ENCODE results near the gene TELO2.

TELO2 gene

DNA sequence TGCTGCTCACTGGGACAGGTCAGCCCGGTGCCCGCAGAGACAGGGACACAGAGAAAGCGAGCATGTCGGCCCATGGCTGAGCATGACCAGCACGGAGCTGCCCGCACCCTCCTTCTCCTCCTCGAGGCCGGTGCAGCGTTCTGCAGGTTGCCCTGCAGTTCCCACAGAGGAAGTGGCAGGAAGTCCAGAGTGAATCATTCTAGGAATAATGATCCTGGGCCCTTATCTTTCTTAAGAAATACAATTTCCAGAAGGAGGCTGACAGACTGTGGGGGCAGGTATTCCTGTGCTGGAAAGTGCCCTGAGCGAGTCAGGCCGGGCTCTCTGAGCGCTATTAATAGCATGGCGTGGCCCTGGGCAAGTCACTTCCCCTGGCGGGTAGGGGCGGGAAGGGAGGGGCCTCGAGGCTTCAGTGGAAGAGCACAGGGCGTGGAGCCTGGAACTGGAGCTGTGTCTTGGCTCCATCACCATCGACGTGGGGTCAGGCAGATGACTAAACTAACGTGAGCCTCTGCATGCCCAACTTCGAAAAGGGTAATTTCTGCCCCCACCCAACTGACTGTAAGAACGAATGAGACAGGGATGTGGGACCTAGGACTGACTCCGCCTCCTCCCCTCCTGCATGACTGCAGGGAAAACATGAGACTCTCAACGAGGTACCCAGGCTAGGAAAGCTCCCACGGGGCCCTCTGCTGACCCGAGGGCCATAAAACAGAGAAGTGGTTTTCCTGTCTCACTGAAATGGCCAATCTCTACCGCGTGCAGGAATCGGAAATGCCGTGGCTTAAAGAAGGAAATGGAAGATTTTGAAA is 50.1 kb downstream of the TELO2 start:
- H3K27ac ChIP-seq: no peak overlapping the region
- TF ChIP-seq, protein P1, sequence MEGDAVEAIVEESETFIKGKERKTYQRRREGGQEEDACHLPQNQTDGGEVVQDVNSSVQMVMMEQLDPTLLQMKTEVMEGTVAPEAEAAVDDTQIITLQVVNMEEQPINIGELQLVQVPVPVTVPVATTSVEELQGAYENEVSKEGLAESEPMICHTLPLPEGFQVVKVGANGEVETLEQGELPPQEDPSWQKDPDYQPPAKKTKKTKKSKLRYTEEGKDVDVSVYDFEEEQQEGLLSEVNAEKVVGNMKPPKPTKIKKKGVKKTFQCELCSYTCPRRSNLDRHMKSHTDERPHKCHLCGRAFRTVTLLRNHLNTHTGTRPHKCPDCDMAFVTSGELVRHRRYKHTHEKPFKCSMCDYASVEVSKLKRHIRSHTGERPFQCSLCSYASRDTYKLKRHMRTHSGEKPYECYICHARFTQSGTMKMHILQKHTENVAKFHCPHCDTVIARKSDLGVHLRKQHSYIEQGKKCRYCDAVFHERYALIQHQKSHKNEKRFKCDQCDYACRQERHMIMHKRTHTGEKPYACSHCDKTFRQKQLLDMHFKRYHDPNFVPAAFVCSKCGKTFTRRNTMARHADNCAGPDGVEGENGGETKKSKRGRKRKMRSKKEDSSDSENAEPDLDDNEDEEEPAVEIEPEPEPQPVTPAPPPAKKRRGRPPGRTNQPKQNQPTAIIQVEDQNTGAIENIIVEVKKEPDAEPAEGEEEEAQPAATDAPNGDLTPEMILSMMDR (IDR thresholded peaks at IDR 0.05): no peak
- no peak for TF ChIP-seq ZFX (IDR thresholded peaks at IDR 0.05; ENCODE audit: borderline replicate concordance)

DNA sequence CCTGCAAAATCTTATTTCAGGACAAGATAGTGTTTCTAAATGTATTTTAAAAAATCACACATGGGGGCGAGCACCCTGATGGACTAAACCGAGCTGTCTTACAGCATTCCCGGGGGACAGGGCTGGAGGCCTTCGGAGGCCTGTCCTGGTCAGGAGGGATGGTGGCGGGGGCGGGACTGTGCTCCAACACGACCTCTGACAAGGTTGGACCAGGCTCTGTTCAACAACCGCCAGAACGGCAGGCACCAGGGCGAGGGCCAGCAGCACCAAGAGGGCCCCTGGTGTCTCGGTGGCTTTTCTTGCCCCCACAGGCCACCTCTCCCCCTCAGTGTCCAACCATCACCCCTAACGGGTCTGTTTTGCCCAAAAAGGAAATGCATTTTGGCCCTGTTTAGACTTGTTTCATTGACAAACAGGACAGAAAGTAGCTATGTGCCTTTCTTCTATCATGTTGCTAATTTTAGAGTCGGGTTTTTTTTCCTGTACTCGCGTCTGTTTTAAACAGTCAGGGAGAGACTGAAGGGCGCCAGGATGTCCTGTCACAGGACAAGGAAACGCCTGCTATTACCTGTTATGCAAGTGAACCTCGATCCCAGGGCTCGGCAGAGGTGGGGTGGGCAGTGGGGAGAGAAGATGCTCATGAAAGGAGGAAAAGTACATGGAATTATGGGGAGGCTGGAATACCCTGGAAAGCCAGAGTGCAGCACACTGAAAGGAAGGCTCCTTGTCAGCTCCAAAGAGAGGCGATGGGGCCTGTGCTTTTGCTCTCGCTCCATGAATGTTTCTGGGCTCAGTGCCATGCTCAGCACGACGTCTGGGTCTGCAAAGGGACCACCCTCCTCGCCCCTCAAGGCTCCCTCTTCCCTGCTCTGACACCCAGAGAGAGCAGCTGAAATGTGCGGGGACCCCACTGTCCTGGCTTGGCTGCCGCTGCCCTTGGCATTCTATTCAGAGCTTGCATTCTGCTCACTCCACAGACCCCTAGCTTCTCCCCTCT is 52.2 kb downstream of the TELO2 start:
- H3K27ac ChIP-seq: no peak overlapping the region
- TF ChIP-seq ZFX (IDR thresholded peaks at IDR 0.05; ENCODE audit: borderline replicate concordance): no peak
- TF ChIP-seq, protein P1 (IDR thresholded peaks at IDR 0.05): no peak

DNA sequence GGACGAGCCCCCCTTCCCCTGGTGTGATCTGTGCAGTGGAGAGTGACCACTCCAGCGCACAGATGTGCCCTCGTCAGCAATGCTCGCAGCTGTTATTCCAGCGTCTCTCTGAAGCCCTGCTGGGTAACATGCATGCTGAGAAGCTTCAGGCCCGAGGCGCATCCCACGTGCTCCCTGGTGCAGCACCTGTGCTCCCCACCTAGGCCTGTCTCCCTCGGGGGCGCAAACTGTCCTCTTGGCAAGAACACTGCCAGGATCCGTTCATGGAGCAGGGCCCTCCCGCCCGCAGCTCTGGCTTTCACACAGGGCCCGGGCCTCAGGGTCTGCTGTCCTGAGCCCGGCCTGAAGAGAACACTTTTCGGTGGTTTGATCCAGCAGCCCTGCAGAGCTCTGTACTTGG is 53.3 kb downstream of the TELO2 start:
- H3K27ac ChIP-seq: no peak overlapping the region
- TF ChIP-seq, protein P1 (IDR thresholded peaks at IDR 0.05): no peak
- TF ChIP-seq ZFX (IDR thresholded peaks at IDR 0.05; ENCODE audit: borderline replicate concordance): no peak

DNA sequence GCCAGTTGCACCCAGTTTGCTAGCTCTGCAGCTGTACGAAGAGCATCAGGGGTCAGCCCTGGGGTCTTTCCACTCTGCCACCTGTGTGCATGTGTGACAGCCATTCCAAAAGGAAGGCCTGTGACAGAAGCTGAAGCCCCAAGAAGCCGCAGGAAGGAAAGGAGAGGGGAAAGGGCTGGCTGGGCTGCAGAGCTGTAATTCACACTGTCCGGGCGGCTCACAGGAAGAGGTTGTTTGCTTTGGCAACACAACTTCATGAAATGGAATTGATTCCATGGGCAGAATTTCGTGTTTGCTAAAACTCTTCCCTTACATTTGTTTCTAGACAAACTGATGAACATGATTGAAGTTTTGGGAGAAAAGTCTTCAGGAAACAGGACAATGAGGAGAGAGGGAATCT is 55.1 kb downstream of the TELO2 start:
- no peak overlapping the region for H3K27ac ChIP-seq
- TF ChIP-seq, protein P1 (IDR thresholded peaks at IDR 0.05): no peak
- no peak for TF ChIP-seq ZFX (IDR thresholded peaks at IDR 0.05; ENCODE audit: borderline replicate concordance)

DNA sequence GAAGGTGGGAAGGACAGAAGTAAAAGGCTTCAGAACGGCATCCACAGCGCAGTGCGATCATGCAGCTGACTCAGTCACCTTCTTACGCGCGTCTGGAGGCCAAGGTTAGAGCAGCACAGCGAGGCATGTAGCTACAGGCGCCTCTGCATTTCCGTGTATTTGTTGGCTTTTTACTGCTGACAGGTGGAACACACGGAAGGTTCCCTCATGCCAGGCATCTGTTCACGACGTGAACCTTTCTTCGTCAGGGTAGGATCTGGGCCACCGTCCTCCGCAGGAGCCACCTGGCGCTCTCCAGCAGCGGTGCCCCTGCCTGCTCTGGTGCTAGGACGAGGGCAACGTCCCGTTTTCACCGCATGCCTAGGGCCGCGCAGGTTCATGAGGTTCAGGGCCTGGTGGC is 55.6 kb downstream of the TELO2 start:
- no peak for TF ChIP-seq ZFX (IDR thresholded peaks at IDR 0.05; ENCODE audit: borderline replicate concordance)
- TF ChIP-seq, protein P1 (IDR thresholded peaks at IDR 0.05): no peak
- H3K27ac ChIP-seq: no peak overlapping the region

DNA sequence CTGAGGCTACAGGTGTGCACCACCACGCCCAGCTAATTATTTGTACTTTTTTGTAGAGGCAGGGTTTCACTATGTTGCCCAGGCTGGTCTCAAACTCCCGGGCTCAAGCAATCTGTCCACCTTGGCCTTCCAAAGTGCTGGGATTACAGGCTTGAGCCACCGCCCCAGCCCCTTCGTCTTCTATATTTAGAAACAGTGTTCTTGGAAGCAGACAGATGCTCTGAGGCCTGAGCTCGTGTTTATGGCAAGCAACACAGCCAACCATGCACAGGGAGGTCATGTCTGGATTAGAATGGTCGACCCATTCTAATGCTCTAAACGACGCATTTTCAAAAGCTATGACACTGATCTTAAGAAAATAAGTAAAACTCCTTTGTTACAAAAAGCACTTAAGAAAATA is 56.9 kb downstream of the TELO2 start:
- no peak for TF ChIP-seq ZFX (IDR thresholded peaks at IDR 0.05; ENCODE audit: borderline replicate concordance)
- TF ChIP-seq, protein P1 (IDR thresholded peaks at IDR 0.05): no peak
- no peak overlapping the region for H3K27ac ChIP-seq
